Dedifferentiated amniotic fluid mesenchymal stem cell (primary cell): ENCODE results near the gene P2RY11.

Source experiments
- DNase-seq: peaks from one replicate; pipeline ENCODE4 v3.0.0-alpha.2; 2016; ENCODE audit errors: extremely low spot score

P2RY11 gene

DNA sequence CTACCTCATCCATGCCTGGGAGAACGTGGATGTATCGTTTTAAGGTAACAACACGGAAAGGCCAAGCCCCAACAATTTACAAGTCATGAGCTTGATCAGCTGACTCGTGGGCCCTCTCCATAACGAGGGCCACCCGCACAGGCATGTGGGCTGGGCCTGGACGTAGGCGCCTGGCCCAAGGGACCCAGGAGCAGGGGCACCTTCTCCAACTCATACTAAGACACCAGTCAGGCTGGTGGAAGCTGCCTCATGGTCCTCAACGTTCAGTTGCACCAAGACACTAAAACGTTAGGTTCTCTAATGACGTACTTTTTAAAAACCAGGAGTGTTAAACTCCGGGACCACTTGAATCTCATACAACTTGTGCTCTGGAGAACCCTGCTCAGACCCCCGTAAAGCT, 30.0 kb downstream of the P2RY11 start:
- no peak for DNase-seq

DNA sequence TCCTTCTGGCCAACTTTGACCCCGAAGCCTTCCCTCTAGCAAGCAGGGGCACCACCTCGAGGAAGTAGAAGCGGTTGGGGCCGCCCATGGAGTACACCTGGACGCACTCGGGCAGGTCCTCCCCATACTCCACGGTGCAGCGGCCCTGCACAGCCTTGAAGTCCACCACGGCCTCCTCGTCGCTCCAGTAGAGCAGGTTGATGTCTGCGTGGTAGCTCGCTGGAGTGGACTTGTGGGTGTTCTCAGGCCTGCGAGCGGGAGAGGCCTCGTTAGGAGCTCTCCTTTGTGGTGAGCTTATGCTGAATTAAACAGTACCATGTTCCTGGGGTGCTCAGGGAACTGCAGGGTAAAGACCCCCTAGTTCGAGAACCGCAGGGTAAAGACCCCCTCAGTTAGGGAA, 30.5 kb downstream of the P2RY11 start:
- DNase-seq: no peak

DNA sequence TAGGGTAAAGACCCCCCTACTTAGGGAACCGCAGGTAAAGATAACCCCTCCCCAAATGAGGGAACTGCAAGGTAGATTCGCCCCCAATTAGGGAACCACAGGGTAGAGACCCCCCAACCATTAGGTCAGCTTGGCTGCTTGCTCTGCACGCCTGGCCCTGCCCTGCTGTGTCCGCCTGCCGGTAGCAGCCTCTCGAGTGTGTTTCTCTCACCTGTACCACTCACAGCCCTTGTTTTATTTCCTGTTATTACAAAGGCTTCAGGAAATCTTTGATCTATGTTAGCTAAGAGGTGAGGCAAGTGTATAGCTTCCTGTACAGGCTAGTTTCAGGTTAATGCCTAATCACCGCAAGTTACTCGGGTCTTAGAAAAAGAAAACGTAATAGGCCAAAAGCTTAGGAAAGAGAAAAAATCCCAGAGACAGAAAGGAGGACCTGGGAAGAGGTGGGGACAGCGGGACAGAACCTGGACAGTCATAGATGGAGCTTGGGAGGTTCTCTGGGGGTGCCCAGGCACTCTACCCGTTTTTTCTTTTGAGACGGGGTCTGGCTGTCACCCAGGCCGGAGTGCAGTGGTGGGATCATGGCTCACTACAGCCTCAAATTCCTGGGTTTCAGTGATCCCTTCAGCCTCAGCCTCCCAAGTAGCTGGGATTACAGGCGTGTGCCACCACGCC, 31.3 kb downstream of the P2RY11 start:
- no peak for DNase-seq

DNA sequence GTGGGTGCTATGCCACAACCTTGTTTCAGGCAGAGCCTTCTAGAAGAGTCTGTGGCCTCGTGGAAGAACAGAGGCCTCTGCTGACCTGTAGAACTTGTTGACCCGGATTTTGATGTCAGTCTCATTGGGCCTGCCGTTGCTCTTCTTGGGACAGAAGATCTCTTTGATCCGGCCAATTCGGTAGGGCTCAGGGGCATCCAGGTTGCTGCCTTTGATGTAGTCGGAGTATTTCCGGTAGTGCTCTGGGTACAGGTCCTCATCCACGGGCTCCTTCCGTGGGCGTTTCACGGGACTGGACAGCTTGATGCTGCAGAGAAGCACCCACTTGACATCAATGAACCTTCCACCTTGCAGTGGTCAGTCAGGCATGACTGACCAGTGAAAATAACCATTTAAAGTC, 32.2 kb downstream of the P2RY11 start:
- DNase-seq: no peak

DNA sequence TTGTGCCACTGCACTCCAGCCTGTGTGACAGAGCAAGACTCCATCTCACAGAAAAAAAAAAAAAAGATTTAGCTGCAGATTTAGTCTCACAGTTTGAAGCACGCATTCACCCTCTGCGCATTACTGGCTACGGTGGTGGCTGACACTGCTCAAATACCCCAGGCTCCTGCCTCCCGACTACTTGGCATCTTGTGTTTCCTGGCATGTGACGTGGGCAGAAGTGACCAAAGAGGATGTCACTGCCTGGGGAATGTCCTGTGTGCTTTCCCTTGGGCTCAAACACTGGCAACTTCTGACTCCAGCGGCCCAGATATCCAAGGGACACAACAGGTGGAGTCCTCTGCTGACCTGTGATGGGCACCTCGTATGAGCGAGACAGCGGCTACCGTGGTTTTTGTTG, 32.9 kb downstream of the P2RY11 start:
- DNase-seq: no peak

DNA sequence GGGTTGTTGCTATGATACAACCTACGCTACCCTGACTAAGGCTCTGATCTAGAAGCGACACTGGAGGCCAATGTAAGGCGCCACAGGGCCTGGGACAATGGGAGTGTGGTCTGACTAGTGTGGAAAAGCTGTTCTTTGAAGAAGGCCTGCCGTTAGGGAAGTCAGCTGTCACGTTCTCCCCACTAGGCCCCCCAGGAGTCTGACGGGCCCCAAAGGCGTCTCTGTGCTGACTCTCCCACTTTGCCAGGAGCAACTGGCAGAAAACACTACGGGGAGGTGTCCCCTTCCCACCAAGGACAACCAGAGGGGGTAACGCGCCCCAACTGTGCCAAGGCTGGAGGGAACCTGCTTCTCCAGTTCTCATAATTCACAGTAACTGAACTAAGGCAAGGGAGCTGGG, 33.5 kb downstream of the P2RY11 start:
- no peak for DNase-seq

DNA sequence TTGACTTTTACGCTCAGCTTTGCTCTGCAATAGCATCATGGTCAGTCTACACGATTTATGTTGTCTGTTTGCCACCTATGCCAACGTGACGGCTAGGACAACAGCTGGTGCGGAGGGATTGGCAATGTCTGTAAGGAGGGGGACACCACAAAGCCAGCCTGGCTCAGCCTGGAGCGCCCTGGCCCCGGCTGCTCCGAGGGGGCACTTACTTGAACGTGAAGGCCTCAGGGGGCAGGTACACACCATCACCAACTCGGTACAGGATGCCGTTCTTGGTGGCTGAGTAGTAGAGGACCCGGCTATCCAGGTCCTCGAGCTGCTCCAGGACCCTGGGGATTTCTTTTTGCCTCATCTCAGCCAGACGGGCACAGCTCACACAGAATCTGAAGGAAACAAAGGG, 34.6 kb downstream of the P2RY11 start:
- DNase-seq: no peak

DNA sequence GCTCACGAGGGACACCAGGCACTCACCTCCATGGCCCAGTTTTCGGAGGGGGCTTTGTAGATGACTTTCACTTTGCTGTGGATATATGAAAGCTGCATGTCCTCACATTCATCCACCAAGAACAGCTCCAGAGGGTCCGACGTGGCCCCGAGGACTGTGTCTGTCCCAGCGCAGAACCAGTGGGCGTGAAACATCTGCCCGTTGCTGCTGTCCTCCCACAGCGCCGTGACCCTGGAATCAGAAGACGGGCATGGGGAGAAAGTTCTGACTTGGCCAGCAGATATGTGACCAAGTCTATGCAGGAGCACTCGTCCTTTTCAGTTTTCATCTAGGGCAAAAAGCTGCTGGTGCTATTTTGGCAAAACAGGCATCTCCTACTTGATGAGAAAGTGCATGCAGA, 37.9 kb downstream of the P2RY11 start:
- DNase-seq: no peak

DNA sequence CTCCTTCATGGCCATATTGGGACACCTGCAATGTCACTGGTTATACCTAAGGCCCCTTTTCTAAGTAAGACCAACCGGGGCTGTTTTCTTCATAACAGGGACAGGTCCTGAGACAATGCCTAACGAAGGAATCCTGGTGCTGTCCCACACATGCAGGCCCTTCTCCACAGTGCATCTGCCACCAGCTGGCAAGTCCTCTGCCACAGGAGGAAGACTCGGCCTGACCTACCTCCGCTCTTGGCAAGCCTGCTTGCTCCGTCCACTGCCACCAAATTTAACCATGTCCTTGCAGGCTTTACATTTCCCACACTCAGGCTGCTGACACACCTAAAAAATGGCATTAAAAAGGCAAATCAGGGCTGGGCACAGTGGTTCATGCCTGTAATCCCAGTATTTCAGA, 40.0 kb downstream of the P2RY11 start:
- DNase-seq: no peak

DNA sequence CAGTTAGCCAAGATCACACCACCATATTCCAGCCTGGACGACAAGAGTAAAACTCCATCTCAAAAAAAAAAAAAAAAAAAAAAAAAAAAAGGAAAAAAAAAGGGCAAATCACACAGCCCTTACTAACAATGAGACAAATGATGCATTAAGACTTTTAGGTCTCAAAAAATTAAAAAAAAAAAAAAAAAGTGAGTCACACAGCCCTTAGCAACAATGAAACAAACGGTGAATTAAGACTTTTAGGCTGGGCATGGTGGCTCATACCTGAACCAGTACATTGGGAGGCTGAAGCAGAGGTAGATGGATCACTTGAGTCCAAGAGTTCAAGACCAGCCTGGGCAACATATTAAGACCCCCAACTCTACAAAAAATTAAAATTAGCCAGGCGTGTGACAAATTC, 40.6 kb downstream of the P2RY11 start:
- no peak for DNase-seq

DNA sequence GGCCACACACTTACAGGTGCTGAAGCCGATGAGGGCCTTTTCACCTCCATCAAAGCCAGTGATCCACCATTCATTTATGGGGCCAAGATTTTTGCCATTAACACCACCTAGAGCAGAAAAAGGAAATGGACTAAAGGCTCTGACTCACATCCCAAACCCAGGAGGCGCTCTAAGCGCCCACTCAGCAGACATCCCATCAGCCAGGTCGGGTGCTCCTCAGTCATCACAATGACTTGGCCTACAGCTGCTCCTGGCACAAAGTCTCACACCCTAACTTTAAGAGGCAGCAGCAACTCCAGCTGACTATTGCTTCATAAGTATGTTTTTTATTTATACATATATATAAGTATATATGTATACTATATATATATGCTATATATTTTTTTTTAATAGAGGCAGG, 44.3 kb downstream of the P2RY11 start:
- DNase-seq: no peak

DNA sequence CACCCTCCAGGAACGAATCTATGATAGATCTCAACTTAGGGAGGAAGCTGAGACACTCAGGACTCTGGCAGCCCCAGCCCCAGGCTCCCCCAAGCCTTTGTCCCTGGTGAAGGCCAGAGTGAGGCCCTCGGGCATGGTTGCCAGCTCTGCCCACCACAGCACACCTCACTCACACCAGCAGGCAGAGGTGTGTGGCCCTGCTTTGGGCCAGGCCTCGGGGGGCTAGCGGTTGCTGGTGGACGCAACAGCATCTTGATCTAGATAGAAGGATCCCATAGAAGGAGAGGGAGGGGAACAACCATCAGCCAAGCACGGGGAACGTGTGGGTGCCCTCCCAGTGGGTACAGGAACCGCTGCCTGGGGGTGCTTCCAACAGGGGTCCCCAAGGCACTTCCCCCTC, 46.6 kb downstream of the P2RY11 start:
- no peak for DNase-seq

DNA sequence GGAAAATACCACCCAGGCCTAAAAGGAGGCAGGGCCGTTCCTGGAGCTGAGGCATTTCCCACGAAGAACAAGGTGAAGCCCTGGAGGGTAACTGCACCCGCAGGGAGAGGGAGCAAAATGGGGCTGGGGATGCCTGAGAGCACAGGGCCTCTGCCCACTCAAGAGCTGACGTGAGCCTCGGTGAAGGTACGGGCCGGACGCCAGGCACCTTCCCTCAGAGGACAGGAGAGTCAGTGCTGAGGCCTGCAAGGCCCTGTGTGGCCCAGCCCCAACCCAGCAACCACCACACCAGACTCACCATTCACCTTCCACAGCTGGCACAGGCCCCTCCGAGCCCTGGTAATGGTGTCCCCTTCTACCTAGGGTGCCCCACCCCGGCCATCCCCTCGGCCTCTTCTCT, 47.0 kb downstream of the P2RY11 start:
- DNase-seq: no peak

DNA sequence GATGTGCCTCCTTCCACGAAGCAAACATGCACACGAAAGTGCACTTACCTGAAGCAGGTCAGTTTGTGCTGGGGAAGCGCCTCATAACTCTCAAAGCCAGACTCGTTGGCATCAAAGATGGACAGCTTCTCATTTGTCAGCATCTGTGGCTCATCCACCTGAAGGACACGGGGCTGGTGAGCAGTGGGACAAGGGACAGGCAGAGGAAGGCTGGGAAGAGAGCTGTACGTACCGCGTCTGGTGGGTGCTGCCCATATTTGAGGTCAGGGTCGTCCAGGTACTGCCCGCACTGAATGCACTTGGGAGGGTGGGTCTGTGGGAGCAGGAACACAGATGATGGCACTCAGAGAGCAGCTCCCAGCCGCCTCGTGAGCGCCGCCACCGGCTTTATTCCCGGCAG, 48.1 kb downstream of the P2RY11 start:
- no peak for DNase-seq

DNA sequence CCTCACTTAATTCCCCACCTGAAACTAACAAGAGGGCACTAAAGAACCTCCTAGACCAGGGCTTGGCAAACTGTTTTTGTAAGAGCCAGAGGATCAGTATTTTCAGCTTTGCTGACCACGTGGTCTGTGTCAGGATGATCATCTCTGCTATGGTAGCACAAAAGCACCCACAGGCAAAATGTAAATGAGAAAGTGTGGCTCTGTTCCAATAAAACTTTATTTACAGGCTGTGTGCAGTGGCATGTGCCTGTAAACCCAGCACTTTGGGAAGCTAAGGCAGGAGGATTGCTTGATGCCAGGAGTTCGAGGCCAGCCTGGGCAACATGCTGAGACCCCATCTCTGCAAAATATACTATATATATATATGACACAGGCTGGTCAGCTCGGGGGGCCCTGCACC, 52.0 kb downstream of the P2RY11 start:
- DNase-seq: no peak
